Measurements from ENCODE around the gene SYCE3.

Gene SYCE3

DNA sequence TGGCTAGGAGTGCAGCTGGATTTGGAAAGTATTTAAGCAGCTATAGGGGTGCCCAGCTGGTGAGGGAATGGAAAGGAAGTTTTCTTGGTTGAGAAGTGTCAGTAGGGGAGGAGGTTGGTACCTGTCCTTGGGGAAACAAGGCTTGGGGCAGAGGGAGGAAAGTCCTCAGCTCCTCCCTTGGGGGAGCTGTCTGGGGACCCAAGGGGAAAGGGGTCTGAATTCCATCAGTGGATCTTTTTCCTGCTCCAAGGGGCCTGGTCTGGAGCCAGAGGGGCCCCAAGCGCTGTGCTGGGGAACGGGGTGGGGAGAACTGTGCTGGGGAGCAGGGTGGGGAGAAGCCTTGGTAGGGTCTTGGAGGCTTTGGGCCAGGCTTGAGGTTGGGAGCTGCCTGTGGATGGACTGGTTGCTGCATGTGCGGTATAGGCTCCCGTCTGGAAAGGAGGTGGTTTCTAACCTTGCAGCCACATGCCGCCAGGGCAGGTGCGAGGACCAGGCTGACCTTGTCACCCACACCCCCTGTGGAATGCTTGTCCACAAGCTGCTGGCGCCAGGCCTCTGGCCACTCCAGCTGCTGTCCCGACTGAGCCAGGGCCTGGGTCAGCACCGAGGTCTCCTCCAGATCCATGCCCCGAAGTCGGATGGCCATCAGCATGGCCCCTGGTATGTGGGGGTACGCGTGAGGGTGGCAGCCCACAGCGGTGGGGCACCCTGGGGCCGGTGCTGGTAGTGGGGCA lies 33.9 kb downstream of the SYCE3 start:
- Mint-ChIP-seq H3K36me3 (ENCODE audit: low read depth) (peaks cover 21% of the 10 kb centered on the region), H3K27ac (peak overlapping the region; percentile 92), H3K9me3 (no peaks in the 10 kb centered on the region), H3K27me3 (ENCODE audit: low read depth) (no peaks in the 10 kb centered on the region), H3K4me1 (ENCODE audit: low read depth) (peaks cover 41% of the 10 kb centered on the region), H3K4me3 (peak overlapping the region; percentile 82)

GRCh38 chr22:50527921-50528681 lies 34.6 kb downstream of the SYCE3 start:
- peak overlapping the region; percentile 92 for H3K27ac Mint-ChIP-seq

GRCh38 chr22:50526834-50527801 lies 35.6 kb downstream of the SYCE3 start:
- Mint-ChIP-seq H3K27ac (peak overlapping the region; percentile 92), H3K36me3 (ENCODE audit: low read depth) (peaks cover 20% of the 10 kb centered on the region), H3K27me3 (ENCODE audit: low read depth) (no peaks in the 10 kb centered on the region), H3K4me1 (ENCODE audit: low read depth) (peaks cover 29% of the 10 kb centered on the region), H3K4me3 (peak overlapping the region; percentile 82), H3K9me3 (no peaks in the 10 kb centered on the region)

More at GRCh38 chr22:50527921-50528681, 34.6 kb downstream of the SYCE3 start:
- Mint-ChIP-seq H3K4me1 (ENCODE audit: low read depth) (peaks cover 35% of the 10 kb centered on the region), H3K4me3 (peak overlapping the region; percentile 82), H3K9me3 (no peaks in the 10 kb centered on the region), H3K36me3 (ENCODE audit: low read depth) (peaks cover 24% of the 10 kb centered on the region), H3K27me3 (ENCODE audit: low read depth) (no peaks in the 10 kb centered on the region)

- Mint-ChIP-seq H3K27me3 (ENCODE audit: low read depth) (no peaks in the 10 kb centered on the region), H3K4me1 (ENCODE audit: low read depth) (peaks cover 29% of the 10 kb centered on the region), H3K4me3 (peak overlapping the region; percentile 82), H3K27ac (peak overlapping the region; percentile 92), H3K9me3 (no peaks in the 10 kb centered on the region), H3K36me3 (ENCODE audit: low read depth) (peaks cover 20% of the 10 kb centered on the region)
Observed at GRCh38 chr22:50526108-50526833, 36.4 kb downstream of the SYCE3 start.

DNA sequence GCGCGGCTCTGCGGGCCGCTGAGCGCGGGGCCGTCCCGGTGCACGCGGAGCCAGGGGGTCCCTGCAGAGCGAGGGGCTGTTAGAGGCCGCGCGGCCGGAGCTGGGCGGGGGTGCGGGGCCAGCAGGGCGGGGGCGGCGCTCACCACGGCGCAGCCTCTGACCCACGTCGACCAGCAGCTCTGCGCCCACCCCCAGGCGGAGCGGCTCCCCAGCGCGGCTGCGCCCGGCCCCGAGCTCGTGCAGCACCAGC lies 36.9 kb downstream of the SYCE3 start:
- peaks cover 20% of the 10 kb centered on the region for H3K36me3 Mint-ChIP-seq (ENCODE audit: low read depth)
- no peaks in the 10 kb centered on the region for H3K27me3 Mint-ChIP-seq (ENCODE audit: low read depth)
- peak overlapping the region; percentile 90 for H3K4me3 Mint-ChIP-seq
- H3K27ac Mint-ChIP-seq = peak overlapping the region; percentile 71
- peaks cover 29% of the 10 kb centered on the region for H3K4me1 Mint-ChIP-seq (ENCODE audit: low read depth)
- H3K9me3 Mint-ChIP-seq = no peaks in the 10 kb centered on the region

- peaks cover 20% of the 10 kb centered on the region for H3K36me3 Mint-ChIP-seq (ENCODE audit: low read depth)
- H3K9me3 Mint-ChIP-seq = no peaks in the 10 kb centered on the region
- peak within 1 kb of the TSS; percentile 92 for H3K27ac Mint-ChIP-seq
- H3K27me3 Mint-ChIP-seq (ENCODE audit: low read depth) = no peaks in the 10 kb centered on the region
- H3K4me1 Mint-ChIP-seq (ENCODE audit: low read depth) = peaks cover 29% of the 10 kb centered on the region
- H3K4me3 Mint-ChIP-seq = peak within 1 kb of the TSS; percentile 90
Observed at GRCh38 chr22:50525104-50525857, 37.4 kb downstream of the SYCE3 start, which contains the start of gene SCO2. SCO2 (minus strand) TSS chr22:50525598; CDS start chr22:50524411, 1,187 bp downstream.

DNA sequence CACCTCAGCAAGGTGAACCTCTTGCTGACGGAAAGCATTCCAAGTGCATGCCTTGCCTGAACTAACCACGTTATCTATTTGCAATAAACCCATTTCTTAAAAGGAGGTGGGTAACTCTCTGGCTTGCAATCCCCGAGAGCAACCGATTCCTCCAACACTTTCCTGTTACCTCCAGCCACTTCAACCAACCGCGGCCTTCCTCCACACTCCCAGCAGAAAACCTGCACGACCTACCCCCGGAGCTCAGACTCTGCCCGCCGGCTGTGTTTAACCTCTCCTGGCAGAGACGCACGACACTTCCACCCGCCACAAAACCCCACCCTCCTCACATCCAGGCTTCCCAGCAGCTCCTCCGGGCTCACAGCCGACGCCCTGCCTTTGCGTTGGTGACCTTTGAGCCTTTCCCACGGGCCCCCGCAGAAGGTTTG lies 38.0 kb downstream of the SYCE3 start:
- Mint-ChIP-seq H3K27ac (peak overlapping the region; percentile 90), H3K27me3 (ENCODE audit: low read depth) (no peaks in the 10 kb centered on the region), H3K4me3 (peak overlapping the region; percentile 90), H3K36me3 (ENCODE audit: low read depth) (peaks cover 23% of the 10 kb centered on the region), H3K4me1 (ENCODE audit: low read depth) (peaks cover 29% of the 10 kb centered on the region), H3K9me3 (no peaks in the 10 kb centered on the region)

DNA sequence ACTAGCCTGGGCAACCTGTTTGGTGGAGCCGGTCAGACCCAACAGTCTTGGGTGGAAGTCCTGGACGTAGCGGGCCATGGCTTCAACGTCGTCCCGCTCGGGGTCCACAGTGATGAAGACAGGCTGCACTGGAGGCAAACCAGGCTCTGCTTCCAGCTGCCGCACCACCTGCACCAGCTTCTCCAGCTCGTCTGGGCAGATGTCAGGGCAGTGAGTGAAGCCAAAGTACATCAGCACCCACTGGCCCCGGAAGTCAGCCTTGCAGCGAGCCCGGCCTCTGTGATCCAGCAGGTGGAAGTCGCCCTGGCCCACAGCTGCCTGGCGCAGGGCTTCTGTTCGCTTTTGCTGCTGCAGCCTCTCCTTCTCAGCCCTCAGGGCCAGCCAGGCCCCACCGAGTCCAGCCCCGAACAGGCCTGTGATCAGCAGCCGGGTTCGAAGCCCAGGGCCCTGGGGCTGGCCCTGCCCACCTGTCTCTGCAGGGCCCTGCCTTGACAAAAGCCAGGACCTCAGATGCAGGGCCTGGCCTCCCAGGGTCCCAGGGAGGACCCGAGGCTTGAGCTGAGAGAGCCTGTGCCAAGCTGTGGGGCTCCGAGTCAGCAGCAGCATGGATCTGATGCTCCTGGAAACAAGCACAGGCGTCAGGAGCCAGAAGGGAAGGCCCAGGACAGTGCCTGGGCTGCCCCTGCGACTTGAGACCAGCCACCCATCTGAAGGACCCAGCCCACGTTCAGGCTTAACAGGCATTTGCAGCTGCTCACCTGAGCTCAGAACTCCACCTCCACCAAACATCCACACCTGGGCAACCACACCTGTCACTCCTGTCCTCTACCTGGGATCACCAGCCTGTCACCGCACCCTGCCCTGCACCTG lies 38.7 kb downstream of the SYCE3 start:
- Mint-ChIP-seq H3K4me3 (peak overlapping the region; percentile 90), H3K27ac (peak overlapping the region; percentile 90), H3K9me3 (no peaks in the 10 kb centered on the region), H3K4me1 (ENCODE audit: low read depth) (peaks cover 29% of the 10 kb centered on the region), H3K27me3 (ENCODE audit: low read depth) (no peaks in the 10 kb centered on the region), H3K36me3 (ENCODE audit: low read depth) (peaks cover 26% of the 10 kb centered on the region)

- Mint-ChIP-seq H3K4me1 (ENCODE audit: low read depth) (peaks cover 24% of the 10 kb centered on the region), H3K27ac (peak overlapping the region; percentile 15), H3K36me3 (ENCODE audit: low read depth) (peaks cover 23% of the 10 kb centered on the region), H3K27me3 (ENCODE audit: low read depth) (no peaks in the 10 kb centered on the region), H3K4me3 (no peak overlapping the region), H3K9me3 (no peaks in the 10 kb centered on the region)
Observed at GRCh38 chr22:50523458-50523805, 39.3 kb downstream of the SYCE3 start.

- H3K27ac Mint-ChIP-seq = no peak overlapping the region
- no peaks in the 10 kb centered on the region for H3K9me3 Mint-ChIP-seq
- H3K27me3 Mint-ChIP-seq (ENCODE audit: low read depth) = no peaks in the 10 kb centered on the region
- peaks cover 19% of the 10 kb centered on the region for H3K4me1 Mint-ChIP-seq (ENCODE audit: low read depth)
- peaks cover 19% of the 10 kb centered on the region for H3K36me3 Mint-ChIP-seq (ENCODE audit: low read depth)
- no peak overlapping the region for H3K4me3 Mint-ChIP-seq
Observed at GRCh38 chr22:50522806-50523438, 39.8 kb downstream of the SYCE3 start.

DNA sequence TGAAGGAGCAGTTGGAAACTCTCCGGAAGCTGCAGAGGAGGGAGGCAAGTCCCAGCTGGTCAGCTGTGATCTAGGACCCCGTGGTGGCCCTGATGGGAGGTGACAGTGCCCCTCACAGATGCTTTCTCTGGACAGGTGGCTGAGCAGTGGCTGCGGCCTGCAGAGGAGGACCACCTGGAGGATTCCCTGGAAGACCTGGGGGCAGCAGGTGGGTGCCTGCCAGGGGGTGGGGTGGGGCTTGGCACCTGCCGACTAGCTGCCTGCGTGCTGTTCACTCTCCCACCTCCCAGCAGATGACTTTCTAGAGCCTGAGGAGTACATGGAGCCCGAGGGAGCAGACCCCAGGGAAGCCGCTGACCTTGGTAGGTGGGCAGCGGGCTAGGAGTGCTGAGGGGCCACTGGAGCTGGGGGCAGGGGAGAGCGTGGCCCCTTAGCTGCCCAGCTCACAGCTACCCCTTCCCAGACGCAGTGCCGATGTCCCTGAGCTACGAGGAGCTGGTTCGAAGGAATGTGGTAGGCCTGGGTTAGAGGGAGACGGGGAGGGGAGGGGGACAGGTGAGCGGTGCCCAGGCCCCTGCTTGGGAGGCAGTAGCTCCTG lies 40.4 kb downstream of the SYCE3 start:
- no peaks in the 10 kb centered on the region for H3K27me3 Mint-ChIP-seq (ENCODE audit: low read depth)
- H3K36me3 Mint-ChIP-seq (ENCODE audit: low read depth) = peaks cover 19% of the 10 kb centered on the region
- H3K4me3 Mint-ChIP-seq = no peak overlapping the region
- H3K27ac Mint-ChIP-seq = no peak overlapping the region
- peaks cover 13% of the 10 kb centered on the region for H3K4me1 Mint-ChIP-seq (ENCODE audit: low read depth)
- no peaks in the 10 kb centered on the region for H3K9me3 Mint-ChIP-seq

DNA sequence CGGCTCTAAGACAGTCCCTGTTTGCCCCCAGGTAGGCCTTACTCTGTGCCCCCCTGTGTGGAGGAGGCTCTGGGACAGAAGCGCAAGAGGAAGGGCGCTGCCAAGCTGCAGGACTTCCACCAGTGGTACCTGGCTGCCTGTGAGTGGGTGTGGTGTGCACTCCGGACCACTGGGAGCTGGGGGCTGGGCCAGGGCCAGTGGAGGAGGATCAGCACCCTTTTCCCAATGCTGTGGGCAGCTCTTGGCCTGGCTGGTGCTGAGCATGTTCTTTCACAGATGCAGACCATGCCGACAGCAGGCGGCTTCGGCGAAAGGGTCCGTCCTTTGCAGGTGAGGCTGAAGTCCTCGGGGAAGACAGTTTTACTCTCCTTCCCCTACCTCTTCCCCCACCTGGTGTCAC lies 41.0 kb downstream of the SYCE3 start:
- H3K36me3 Mint-ChIP-seq (ENCODE audit: low read depth) = peaks cover 19% of the 10 kb centered on the region

More for the DNA sequence above, 41.0 kb downstream of the SYCE3 start:
- H3K4me3 Mint-ChIP-seq = no peak overlapping the region
- H3K27ac Mint-ChIP-seq = no peak overlapping the region
- H3K27me3 Mint-ChIP-seq (ENCODE audit: low read depth) = no peaks in the 10 kb centered on the region
- peaks cover 7% of the 10 kb centered on the region for H3K4me1 Mint-ChIP-seq (ENCODE audit: low read depth)
- no peaks in the 10 kb centered on the region for H3K9me3 Mint-ChIP-seq
